Measurements from ENCODE around the gene LMBR1. TPM values are rescaled to one million over a fixed set of nuclear protein-coding genes. Genes with fewer than 3 reads are reported as not detected.

Gene LMBR1
- polyA plus RNA-seq, 1 experiment, result 20.8 TPM

GRCh38 chr7:156673902-156674301 lies 219.1 kb downstream of the LMBR1 start:
- Histone ChIP-seq H3K9me3 (ENCODE audit: control insufficient read depth, insufficient read depth, low read length) (no peaks in the 10 kb centered on the region), H3K27me3 (ENCODE audit: control insufficient read depth, insufficient read depth, low read length) (no peaks in the 10 kb centered on the region), H3K4me3 (ENCODE audit: low read depth, low read length) (no peak overlapping the region), H3K27ac (ENCODE audit: low read depth, low read length) (no peak overlapping the region)
- TF ChIP-seq CTCF (IDR thresholded peaks at IDR 0.05; ENCODE audit: low read depth, low read length), result no peak
- CTCF ChIA-PET, result no interaction called here
- no peak for DNase-seq (ENCODE audit: low read depth, low spot score)
- POLR2A ChIA-PET, result no interaction called here

GRCh38 chr7:156673454-156673853 lies 219.5 kb downstream of the LMBR1 start:
- ChIA-PET POLR2A (no interaction called here), CTCF (no interaction called here)
- H3K27me3 ChIP-seq (ENCODE audit: control insufficient read depth, insufficient read depth, low read length), result no peaks in the 10 kb centered on the region
- H3K4me3 ChIP-seq (ENCODE audit: low read depth, low read length), result no peak overlapping the region
- H3K9me3 ChIP-seq (ENCODE audit: control insufficient read depth, insufficient read depth, low read length), result no peaks in the 10 kb centered on the region
- no peak for DNase-seq (ENCODE audit: low read depth, low spot score)
- TF ChIP-seq CTCF (IDR thresholded peaks at IDR 0.05; ENCODE audit: low read depth, low read length), result no peak
- H3K27ac ChIP-seq (ENCODE audit: low read depth, low read length), result no peak overlapping the region

- TF ChIP-seq CTCF (IDR thresholded peaks at IDR 0.05; ENCODE audit: low read depth, low read length), result no peak
- CTCF ChIA-PET, result no interaction called here
- DNase-seq (ENCODE audit: low read depth, low spot score), result no peak
- Histone ChIP-seq H3K4me3 (ENCODE audit: low read depth, low read length) (no peak overlapping the region), H3K9me3 (ENCODE audit: control insufficient read depth, insufficient read depth, low read length) (no peaks in the 10 kb centered on the region), H3K27me3 (ENCODE audit: control insufficient read depth, insufficient read depth, low read length) (no peaks in the 10 kb centered on the region), H3K27ac (ENCODE audit: low read depth, low read length) (no peak overlapping the region)
- POLR2A ChIA-PET, result no interaction called here
These were observed 223.8 kb downstream of the LMBR1 start for GRCh38 chr7:156669035-156669828.

- TF ChIP-seq CTCF (IDR thresholded peaks at IDR 0.05; ENCODE audit: low read depth, low read length), result no peak
- H3K27ac ChIP-seq (ENCODE audit: low read depth, low read length), result no peak overlapping the region
- DNase-seq (ENCODE audit: low read depth, low spot score), result no peak
- H3K27me3 ChIP-seq (ENCODE audit: control insufficient read depth, insufficient read depth, low read length), result no peaks in the 10 kb centered on the region
- CTCF ChIA-PET, result no interaction called here
- H3K9me3 ChIP-seq (ENCODE audit: control insufficient read depth, insufficient read depth, low read length), result no peaks in the 10 kb centered on the region
- POLR2A ChIA-PET, result no interaction called here
- H3K4me3 ChIP-seq (ENCODE audit: low read depth, low read length), result no peak overlapping the region
These were observed 224.7 kb downstream of the LMBR1 start for GRCh38 chr7:156668130-156668741.

- Histone ChIP-seq H3K27ac (ENCODE audit: low read depth, low read length) (no peak overlapping the region), H3K4me3 (ENCODE audit: low read depth, low read length) (no peak overlapping the region), H3K27me3 (ENCODE audit: control insufficient read depth, insufficient read depth, low read length) (no peaks in the 10 kb centered on the region), H3K9me3 (ENCODE audit: control insufficient read depth, insufficient read depth, low read length) (no peaks in the 10 kb centered on the region)
- ChIA-PET CTCF (no interaction called here), POLR2A (no interaction called here)
- DNase-seq (ENCODE audit: low read depth, low spot score), result no peak
- TF ChIP-seq CTCF (IDR thresholded peaks at IDR 0.05; ENCODE audit: low read depth, low read length), result no peak
These were observed 225.9 kb downstream of the LMBR1 start for GRCh38 chr7:156667110-156667426.

All from AG04450 (cell line).